ENCODE results near the gene SCG3.
A peak's percentile ranks its signal among the peaks of the same experiment; 100 is the strongest.

The SCG3 gene

DNA sequence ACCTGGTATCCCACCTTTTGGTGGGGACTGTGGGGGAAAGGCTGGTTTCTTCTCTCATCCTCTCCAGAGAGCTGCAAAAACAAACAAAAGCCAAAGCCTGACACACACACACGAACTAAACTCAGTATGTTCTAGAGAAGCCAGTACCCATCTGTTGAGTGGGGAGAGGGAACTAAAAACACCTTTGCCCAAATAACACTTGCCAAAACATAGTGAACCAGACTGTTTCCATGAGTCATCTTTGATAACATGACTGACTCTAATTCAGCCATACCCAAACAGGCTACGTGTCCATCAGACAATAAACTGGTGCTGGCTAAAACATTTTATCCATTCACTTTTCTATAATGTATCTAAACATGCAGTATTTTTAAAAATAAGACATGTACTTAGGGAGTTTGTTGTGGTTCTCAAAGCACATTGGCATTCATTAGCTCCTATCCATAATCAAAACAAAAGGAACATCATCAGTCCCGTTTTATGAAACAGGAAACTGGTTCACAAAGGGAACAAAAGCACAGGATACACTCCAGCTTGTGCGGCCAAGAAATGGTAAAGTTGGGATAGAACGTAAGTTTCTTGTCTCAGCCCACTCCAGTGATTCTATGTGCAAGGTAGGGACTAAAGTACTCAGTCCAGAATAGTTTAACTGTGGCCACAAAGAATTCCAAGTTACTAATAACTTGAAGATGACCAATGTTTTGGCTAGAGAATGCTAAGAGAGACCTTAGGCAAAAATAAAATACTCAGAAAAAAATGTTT lies 40.1 kb downstream of the SCG3 start:
- H3K4me3 ChIP-seq (ENCODE audit: low read depth, low read length): no peak overlapping the region
- in situ Hi-C loops (cut with HindIII; ENCODE audit: low sequenced_read_pairs): no loop called here
- TF ChIP-seq, protein P1, sequence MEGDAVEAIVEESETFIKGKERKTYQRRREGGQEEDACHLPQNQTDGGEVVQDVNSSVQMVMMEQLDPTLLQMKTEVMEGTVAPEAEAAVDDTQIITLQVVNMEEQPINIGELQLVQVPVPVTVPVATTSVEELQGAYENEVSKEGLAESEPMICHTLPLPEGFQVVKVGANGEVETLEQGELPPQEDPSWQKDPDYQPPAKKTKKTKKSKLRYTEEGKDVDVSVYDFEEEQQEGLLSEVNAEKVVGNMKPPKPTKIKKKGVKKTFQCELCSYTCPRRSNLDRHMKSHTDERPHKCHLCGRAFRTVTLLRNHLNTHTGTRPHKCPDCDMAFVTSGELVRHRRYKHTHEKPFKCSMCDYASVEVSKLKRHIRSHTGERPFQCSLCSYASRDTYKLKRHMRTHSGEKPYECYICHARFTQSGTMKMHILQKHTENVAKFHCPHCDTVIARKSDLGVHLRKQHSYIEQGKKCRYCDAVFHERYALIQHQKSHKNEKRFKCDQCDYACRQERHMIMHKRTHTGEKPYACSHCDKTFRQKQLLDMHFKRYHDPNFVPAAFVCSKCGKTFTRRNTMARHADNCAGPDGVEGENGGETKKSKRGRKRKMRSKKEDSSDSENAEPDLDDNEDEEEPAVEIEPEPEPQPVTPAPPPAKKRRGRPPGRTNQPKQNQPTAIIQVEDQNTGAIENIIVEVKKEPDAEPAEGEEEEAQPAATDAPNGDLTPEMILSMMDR (IDR thresholded peaks at IDR 0.05; ENCODE audit: low read depth, low read length, missing control alignments): no peak

DNA sequence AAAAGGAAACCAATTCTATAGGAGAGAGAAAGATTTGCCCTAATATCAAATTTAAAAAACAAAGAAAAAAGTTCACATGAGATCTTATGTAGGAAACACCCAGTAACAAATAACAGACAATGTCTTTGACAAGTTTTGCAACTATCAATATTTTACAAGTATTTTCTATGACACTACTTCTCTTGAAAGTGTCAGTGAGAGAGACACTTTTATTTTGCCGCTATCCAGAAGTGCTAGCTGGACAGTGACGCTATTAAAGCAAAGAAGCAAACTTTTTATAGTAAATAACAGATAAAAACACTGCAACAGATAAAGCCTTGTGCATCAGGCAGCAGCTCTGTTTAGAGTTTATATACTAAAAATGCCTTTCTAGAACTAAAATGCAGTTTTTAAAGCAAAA lies 42.9 kb downstream of the SCG3 start:
- no peak overlapping the region for H3K4me3 ChIP-seq (ENCODE audit: low read depth, low read length)
- TF ChIP-seq, protein P1 (IDR thresholded peaks at IDR 0.05; ENCODE audit: low read depth, low read length, missing control alignments): no peak
- no peak for DNase-seq (ENCODE audit: low read depth)
- in situ Hi-C loops (cut with HindIII; ENCODE audit: low sequenced_read_pairs): no loop called here

More for the DNA sequence above, 40.1 kb downstream of the SCG3 start:
- DNase-seq (ENCODE audit: low read depth): no peak

DNA sequence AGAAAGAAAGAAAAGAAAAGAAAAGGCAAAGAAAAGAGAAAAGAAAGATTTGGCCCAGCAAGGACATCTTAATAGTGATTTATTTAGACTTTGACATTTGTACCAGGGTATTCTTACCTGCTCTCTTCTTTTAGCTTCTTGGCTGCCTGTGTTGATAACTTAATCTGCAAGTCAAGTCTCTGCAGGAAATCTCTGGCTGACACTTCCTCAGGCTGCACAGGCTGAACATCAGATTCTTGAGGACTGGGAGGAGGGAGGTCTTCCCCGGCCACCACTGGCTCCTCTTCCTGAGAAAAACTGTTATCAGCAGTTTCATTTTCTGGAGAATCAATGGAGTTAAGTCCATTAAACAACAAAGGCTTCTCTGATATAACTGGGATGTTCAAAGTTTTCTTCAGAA lies 43.4 kb downstream of the SCG3 start:
- no peak overlapping the region for H3K4me3 ChIP-seq (ENCODE audit: low read depth, low read length)
- TF ChIP-seq, protein P1 (IDR thresholded peaks at IDR 0.05; ENCODE audit: low read depth, low read length, missing control alignments): no peak
- no peak for DNase-seq (ENCODE audit: low read depth)
- in situ Hi-C loops (cut with HindIII; ENCODE audit: low sequenced_read_pairs): no loop called here

DNA sequence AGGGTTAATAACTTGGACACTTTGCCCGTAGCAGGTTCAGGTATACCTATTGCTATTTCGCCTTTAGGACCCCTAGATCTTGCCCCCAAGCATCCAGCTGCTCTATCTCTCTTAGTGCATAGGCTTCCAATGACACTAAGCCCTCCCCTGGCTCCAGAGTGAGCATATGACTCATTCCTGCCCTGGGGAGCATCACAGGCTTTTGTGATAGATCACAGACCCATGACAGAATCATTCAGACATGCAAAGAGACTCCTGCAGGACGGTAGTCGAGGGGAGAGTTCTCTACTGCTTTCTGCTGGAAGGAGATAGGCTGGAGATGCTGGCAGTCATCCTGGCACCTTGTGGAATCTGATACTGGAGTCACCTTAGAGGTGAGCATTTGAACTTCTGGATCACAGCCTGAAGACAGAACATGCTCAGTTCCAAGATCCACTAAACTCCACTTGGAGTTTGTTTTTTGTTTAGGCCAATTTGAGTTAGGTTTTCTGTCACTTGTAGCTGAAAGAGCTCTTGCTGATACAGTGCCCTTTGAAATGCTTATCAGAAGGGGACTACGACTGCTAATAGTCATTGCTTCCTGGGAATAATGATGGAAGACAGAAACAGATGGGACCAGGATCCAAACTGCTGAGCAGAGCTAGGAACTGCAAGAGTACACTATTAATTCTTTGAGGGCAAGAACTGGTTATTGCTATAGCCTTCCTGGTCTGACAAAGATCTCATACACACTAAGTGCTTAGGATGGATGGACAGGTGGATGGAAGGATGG lies 45.2 kb downstream of the SCG3 start:
- in situ Hi-C loops (cut with HindIII; ENCODE audit: low sequenced_read_pairs): no loop called here
- peak; percentile 37 for DNase-seq (ENCODE audit: low read depth)
- TF ChIP-seq, protein P1 (IDR thresholded peaks at IDR 0.05; ENCODE audit: low read depth, low read length, missing control alignments): no peak
- H3K4me3 ChIP-seq (ENCODE audit: low read depth, low read length): no peak overlapping the region

DNA sequence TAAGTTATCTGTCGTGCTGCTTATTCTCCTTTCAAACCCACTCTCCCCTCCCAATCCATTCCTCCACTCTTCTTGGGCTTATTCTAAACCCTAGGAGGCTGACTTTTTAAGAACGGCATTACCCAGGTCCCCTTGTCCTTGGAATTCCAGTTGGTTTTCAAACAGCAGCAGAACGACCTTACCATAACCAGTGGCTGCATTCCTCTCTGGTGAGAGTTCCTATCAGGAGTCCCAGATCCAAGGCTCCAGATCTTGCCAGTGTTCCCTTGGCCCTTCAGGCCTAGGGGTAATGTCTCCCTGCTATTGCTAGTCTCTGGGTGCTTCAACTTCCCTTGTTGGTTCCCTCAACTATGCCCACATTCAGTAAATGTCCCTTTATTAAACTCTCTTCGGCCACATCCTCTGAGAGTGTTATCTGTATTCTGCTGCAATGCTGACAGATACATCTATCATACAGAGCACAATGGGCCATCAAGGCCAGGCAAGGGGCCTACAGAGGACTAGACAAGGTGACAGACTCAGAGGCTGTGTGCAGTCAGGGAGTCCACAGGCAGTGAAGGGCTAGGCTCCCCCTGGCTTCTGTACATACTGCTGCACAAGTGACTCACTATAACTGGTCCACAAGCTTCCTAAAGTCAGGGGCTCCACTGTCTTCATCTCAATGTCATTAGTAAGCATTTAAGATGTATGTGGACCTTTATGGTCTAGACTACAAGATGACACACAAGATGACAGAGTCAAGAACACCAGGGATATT lies 46.0 kb downstream of the SCG3 start:
- in situ Hi-C loops (cut with HindIII; ENCODE audit: low sequenced_read_pairs): no loop called here
- TF ChIP-seq, protein P1 (IDR thresholded peaks at IDR 0.05; ENCODE audit: low read depth, low read length, missing control alignments): peak; percentile 23
- H3K4me3 ChIP-seq (ENCODE audit: low read depth, low read length): no peak overlapping the region
- no peak for DNase-seq (ENCODE audit: low read depth)

DNA sequence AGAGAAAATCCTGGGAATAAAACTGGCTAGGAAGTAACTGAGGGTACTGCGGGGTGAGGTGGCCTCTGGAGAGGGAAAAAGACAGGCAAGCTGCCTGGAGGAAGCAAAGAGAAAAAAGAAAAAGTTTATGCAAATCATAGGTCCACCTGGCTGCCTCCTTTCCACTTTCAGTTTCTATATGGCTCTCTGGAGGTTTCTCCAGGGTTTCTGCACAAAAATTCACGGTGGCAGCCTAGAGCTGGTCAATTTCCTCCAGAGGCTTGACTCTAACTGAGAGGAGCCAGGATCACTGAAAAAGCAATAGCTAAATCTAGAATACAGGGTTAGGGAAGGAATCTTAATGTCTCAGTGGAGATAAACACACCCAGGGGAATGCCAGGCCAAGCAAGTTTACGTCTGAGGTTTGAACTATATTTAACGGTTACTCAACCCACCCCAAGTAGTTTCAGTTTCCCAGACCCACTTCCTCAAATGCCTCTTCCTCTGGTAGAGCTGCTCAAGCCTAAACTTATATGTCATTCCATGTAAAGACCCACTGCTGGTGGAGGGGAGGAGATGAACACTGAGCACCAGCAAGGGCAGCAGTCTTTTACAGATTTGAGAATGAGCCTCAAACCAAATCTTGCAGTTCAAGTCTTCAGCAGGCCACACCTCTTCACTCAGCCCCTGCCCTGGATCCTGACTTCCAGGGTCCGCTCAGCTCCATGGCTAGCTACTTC lies 50.4 kb downstream of the SCG3 start:
- in situ Hi-C loops (cut with HindIII; ENCODE audit: low sequenced_read_pairs): no loop called here
- TF ChIP-seq, protein P1 (IDR thresholded peaks at IDR 0.05; ENCODE audit: low read depth, low read length, missing control alignments): no peak

More for the DNA sequence above, 50.4 kb downstream of the SCG3 start:
- no peak for DNase-seq (ENCODE audit: low read depth)
- H3K4me3 ChIP-seq (ENCODE audit: low read depth, low read length): no peak overlapping the region

Measured in astrocyte of the cerebellum (primary cell).